HG03571 (cell line): ENCODE measurements around the gene LPP.

Experiments used
- ATAC-seq: cut with Tn5 transposase; IDR thresholded peaks from one replicate; pipeline ENCODE4 v1.9.1; 2021; ENCODE audit not compliant: unreplicated experiment

Gene LPP

DNA sequence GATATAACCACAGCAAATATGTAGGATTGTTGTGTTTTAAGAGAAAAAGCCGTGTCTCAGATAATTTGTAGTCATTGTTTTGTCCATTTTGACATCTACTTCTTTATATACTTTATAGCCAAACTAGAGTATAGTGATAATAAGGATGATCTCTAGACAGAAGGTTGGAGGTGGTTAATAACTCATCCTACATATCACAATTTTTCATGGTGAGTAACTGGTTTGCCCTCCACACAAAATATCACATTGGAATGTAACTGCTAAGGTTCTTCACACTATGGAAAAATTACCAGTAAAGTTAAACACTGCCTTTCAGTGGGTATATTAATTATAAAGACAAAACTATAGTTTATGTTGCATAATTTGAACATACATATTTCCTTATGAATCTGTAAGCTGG is 380.7 kb downstream of the LPP start:
- no peak for ATAC-seq

DNA sequence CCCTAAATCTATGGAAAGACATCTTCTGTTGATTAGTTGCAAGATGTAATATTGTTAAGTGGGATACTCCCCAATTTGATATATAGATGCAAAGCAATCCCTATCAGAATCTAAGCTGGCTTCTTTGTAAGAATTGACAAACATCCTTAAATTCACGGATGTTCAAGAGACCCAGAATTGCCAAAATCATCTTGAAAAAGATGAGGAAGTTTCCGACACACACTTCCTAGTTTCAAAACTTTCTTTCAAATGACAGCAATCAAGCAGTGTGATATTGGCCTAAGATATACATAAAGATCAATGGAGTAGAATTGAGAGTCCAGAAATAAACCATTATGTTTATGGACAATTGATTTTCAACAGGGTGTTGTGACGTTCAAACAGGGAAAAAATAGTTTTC is 383.6 kb downstream of the LPP start:
- ATAC-seq, result no peak

DNA sequence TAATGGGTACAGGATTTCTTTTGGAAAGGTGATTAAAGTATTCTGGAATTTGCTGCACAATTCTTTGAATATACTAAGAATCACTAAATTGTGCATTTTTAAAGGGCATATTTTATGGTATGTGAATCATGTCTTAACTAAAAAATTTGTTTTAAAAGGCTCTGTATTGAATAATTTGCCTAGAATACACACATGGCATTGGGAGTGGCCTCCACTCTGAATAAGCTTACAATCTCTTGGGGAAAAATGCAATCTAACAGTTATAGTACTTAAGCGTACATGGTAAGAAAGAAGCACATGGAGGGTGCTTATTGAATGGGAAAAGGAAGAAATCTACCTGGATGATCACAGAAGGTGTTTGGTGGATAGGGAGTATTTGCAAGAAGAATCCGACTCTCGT is 385.1 kb downstream of the LPP start:
- ATAC-seq, result no peak

DNA sequence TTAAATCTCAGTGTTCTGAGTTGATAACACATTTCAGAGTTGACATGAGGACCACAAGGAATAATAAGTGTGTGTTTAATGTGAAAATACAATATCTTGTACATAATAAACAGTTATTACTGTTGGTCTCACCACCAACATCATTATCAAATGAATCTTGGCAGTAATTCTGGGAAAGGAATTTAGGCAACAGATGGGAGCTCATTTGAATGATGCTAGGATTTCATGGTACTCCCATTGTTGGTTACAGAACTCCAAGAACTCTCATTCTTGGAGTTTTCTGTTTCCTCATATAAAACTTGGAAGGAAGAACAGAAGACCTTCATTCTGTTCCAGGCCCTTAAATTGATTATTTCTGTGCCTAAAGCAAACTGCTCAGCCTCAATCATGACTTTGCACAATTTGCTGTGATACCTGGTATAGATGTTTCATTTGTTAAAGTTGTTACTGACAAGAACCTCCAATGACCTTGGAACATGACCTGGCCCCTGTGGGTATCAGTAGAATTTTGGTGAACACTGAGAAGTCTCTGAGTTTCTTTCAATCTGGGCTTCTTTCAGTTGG is 385.8 kb downstream of the LPP start:
- ATAC-seq, result no peak

DNA sequence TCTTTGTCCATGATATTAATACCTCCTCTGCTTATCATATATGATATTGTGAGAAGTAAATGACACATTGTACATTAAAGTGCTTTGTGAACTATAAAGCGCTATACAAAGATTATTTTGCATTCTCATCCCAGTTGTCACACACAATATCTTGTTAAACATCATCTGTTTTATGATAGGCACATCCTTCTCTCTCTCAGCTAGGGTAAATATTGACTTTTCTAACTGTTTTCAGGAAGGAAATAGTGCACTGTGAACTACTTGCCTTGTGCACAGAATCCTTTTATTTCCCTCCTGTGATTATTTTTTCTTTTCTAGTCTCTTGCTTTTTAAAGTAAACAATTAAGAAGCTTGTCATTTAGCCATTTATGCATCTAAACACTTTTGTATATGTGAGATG is 388.2 kb downstream of the LPP start:
- no peak for ATAC-seq

- ATAC-seq, result no peak
Measured at GRCh38 chr3:188544012-188544411, 390.1 kb downstream of the LPP start.

- ATAC-seq, result no peak
Measured at GRCh38 chr3:188546835-188547670, 393.1 kb downstream of the LPP start.

- ATAC-seq, result no peak
Measured at GRCh38 chr3:188553569-188553968, 399.6 kb downstream of the LPP start.

GRCh38 chr3:188554404-188554803 is 400.4 kb downstream of the LPP start:
- no peak for ATAC-seq

- no peak for ATAC-seq
Measured at GRCh38 chr3:188557235-188557634, 403.3 kb downstream of the LPP start.

DNA sequence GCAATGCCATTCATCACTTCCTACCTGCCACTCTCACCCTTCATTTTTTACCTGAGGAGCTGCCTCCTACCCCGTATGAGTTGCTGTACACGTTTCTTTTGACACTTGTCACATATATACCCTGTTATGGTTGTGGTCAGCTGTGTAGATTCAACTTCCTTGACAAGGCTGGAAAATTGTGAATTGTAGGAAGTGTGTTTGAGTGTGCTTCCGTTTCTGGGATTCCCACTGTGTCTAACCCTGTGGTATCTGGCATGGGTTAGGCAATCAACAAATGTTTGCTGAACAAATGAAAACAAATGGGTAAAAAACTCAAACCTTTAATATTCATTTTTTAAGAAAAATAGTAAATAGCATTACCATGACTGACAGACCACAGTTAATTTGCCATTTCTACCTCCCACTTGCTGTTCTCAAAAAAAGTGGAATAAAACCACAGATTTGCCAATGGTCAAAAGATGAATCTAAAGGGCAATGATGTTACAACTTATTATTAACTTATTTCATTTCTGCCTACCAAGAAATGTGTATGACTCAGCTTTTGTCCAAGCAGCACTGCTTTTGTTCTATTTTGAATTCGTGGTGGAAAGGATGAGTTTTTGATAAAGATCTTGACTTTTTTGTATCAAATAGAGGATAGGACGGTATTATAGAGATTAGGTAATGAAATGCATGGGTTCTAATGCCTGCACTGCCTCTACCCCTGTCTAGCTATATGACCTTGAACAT is 404.6 kb downstream of the LPP start:
- no peak for ATAC-seq

DNA sequence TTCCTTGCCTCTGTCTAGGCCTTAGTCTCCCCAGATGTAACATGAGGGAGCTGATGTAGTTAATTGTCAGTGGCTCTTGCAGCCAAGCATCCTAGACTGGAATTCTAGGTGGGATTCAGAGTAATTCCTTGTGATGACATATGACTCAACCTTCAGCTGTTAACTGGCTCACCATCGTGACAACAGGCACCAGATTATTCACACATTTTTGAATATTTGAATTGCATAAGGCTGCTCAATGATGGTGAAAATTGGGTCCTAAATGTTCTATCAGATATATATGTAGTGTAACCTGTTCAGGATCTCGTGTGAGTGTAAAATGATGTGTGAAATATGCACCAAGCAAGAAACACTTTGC is 405.1 kb downstream of the LPP start:
- ATAC-seq, result no peak

DNA sequence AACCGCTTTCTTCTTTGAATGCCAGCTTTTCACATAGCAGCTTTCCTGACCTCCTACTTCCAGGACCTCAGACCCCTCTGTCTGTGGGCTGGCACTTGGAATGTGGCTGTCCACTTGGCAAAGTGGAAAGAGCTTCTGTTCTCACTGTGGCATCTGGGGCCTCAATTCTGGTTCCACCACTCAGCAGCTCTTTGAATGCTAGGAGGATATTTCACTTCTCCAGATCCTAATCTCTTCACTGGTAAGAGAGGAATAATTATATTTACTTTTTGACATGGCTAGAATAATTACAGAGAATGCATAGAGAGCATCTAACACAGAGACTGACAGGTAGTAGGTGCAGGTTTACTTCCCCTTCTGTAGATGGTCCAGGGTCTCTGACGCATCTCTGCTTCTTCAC is 405.9 kb downstream of the LPP start:
- no peak for ATAC-seq

DNA sequence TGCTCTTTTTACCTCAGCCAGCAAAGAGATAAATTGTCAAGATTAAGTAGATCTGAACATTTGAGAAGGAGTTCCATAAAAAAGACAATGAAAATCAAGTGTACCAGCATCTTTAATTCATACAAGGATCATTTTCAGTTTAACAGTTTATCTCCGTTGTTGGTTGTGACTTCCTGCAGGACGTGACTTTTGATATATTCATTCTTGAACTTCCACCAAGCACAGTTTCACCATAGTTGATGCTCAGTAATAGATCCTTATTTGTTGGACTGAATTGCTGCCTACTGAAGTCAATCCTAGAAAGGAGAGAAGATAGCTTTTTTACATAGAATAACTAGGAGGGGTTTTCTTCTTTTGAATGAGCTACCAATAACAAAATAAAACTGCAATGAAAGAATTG is 408.2 kb downstream of the LPP start:
- ATAC-seq, result no peak

DNA sequence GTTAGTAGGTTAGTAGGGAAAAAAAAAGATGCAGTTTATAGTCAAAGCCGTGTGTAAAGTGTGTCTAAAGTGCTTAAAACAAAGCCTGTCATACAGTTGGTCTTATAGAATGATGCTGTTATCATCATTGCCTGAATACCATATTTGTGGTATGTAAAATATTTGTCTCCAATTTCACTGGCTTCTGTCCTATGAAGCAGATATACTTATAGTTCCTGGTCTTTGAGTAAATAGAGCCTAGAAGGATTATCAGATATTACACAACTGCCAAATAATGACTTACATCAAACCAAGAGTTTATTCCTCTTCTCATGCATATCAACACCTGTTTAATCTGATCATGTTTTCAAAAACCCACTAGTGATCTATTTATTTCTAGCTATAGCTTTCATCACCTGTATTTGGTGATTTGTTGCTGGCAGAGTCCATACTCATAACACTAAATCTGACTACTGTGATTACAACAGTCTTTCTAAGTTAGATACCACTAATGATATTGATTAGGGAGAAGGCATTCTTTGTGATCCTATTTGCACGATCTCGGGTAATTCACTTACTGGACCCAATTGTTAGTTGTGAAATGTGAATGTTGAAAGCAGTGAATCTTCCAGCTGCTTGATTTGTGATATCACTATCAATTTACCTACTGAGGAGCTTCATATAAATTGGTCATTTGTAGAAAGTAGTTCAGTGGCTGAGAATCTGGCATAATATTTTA is 413.7 kb downstream of the LPP start:
- no peak for ATAC-seq

- ATAC-seq, result no peak
Measured at GRCh38 chr3:188568736-188569135, 414.8 kb downstream of the LPP start.

- ATAC-seq, result no peak
Measured at GRCh38 chr3:188571531-188572095, 417.7 kb downstream of the LPP start.

- ATAC-seq, result no peak
Measured at GRCh38 chr3:188573291-188573940, 419.5 kb downstream of the LPP start.

GRCh38 chr3:188573956-188574355 is 420.0 kb downstream of the LPP start:
- no peak for ATAC-seq

DNA sequence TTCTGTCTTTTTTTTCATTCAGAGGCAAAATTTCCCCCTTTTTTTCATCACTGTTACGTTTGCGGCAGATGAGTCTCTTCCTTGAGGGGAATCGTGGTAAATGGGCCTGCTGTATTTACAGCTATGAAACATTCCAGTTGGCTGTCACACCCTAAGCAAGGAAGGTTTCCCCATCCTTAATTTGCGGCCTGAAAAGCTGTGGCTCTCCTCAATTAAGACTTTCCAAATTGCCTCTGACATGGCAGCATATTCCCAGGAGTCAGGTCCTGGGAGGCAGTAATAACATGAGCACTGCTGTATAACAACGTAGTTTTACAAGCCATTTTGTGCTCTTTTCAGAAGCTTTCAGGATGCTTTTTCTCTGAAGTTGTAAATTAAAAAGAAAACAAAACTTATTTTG is 420.9 kb downstream of the LPP start:
- ATAC-seq, result no peak

DNA sequence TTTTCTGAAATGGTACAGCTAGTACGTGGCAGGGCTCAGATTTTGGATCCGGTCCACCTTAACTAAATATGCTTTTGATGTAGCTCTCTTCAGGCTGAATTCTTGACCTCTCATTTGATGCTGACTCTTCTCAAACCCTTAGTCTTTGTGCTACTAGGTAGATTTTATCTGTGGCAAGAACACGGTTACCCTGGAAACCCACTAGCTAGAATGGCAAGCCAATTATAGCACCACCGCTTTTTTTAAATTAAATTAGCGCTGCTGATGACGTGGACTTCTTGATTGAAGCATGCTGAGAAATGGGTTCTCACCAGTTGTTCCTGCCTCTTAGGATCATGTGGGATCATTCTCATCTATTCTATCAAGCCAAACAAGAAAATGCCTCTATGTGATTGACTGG is 421.5 kb downstream of the LPP start:
- no peak for ATAC-seq
